Measurements from ENCODE around the gene RCCD1.

The RCCD1 gene

DNA sequence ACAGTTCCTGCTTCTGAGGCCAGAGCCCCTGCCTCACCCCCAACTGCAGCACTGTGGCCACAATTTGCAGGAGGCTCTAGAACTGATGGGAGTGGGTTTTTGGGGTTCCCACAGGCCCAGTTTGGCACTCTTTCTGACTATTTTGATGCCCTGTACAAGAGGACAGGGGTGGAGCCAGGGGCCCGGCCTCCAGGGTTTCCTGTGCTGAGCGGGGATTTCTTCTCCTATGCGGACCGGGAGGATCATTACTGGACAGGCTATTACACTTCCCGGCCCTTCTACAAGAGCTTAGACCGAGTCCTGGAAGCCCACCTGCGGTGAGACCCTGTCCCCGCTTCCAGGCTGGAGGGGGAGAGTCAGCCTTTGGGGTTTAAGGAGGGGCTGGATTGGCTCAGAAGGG is 44.7 kb upstream of the RCCD1 start:
- DNase-seq (ENCODE audit: extremely low read depth, low read depth) = no peak
- TF ChIP-seq, protein P1, sequence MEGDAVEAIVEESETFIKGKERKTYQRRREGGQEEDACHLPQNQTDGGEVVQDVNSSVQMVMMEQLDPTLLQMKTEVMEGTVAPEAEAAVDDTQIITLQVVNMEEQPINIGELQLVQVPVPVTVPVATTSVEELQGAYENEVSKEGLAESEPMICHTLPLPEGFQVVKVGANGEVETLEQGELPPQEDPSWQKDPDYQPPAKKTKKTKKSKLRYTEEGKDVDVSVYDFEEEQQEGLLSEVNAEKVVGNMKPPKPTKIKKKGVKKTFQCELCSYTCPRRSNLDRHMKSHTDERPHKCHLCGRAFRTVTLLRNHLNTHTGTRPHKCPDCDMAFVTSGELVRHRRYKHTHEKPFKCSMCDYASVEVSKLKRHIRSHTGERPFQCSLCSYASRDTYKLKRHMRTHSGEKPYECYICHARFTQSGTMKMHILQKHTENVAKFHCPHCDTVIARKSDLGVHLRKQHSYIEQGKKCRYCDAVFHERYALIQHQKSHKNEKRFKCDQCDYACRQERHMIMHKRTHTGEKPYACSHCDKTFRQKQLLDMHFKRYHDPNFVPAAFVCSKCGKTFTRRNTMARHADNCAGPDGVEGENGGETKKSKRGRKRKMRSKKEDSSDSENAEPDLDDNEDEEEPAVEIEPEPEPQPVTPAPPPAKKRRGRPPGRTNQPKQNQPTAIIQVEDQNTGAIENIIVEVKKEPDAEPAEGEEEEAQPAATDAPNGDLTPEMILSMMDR (IDR thresholded peaks at IDR 0.05; ENCODE audit: low read depth, low read length) = no peak

DNA sequence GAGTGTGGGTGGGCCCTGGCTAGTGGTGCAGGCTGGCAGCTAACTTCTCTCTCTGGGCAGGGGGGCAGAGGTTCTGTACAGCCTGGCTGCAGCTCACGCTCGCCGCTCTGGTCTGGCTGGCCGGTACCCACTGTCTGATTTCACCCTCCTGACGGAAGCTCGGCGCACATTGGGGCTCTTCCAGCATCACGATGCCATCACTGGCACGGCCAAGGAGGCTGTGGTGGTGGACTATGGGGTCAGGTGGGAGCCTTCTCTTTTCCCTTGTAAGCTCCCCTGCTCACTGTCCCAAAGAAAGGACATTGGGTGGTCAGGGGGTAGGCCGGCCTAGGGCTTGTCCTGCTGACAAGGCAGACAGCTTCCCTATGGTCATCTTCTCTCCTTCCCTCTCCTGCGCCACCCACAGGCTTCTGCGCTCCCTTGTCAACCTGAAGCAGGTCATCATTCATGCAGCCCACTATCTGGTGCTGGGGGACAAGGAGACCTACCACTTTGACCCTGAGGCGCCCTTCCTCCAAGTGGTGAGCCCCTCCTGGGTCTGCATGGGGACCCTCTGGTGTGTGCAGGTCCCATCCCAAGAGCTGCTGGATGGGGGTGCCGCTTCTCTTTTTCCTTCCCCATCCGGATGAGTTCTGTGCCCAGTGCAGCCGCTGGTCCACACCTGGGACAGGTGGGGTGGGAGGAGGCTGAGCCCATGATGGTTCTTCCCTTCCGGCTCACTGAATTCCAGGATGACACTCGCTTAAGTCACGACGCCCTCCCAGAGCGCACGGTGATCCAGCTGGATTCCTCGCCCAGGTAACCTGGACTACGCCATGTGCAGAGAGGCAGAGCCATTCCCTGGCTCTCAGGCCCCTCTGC is 44.0 kb upstream of the RCCD1 start:
- no peak for DNase-seq (ENCODE audit: extremely low read depth, low read depth)
- TF ChIP-seq, protein P1 (IDR thresholded peaks at IDR 0.05; ENCODE audit: low read depth, low read length) = no peak

DNA sequence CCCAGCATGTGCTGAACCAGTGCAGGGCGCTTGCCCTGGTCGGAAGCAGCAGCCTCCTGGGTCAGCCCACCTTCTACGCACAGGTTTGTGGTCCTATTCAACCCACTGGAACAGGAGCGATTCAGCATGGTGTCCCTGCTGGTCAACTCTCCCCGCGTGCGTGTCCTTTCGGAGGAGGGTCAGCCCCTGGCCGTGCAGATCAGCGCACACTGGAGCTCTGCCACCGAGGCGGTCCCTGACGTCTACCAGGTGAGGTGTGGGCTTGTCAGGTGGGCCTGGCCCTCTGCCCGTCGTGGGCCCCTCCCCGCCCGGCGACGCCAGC is 43.4 kb upstream of the RCCD1 start:
- TF ChIP-seq, protein P1 (IDR thresholded peaks at IDR 0.05; ENCODE audit: low read depth, low read length) = no peak
- DNase-seq (ENCODE audit: extremely low read depth, low read depth) = no peak

DNA sequence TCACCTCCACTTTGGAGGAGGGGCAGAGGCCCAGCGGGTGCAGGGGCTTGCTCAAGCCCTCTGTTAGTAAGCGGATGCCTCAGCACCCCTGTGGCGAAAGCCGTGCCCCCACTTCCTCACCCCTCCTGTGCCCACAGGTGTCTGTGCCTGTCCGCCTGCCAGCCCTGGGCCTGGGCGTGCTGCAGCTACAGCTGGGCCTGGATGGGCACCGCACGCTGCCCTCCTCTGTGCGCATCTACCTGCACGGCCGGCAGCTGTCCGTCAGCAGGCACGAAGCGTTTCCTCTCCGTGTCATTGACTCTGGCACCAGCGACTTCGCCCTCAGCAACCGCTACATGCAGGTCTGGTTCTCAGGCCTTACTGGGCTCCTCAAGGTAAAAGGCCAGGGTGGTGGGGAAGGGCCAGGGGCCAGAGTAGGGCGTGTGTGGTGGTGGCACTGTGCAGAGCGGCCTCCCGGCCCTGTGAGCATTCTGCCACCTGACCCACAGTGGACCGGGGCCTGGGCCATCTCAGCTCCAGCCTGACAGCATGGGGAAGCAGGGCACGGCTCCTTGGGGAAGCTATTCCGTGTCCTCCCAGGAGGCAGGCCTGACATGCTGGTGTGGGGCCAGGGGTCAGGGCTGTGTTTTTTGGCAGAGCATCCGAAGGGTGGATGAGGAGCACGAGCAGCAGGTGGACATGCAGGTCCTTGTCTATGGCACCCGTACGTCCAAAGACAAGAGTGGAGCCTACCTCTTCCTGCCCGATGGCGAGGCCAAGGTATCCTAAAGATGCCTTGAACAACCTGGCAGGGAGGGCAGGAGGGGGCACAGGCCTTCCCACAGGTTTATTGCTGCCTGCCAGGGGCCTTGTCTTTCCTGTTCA is 42.5 kb upstream of the RCCD1 start:
- TF ChIP-seq, protein P1 (IDR thresholded peaks at IDR 0.05; ENCODE audit: low read depth, low read length) = no peak
- DNase-seq (ENCODE audit: extremely low read depth, low read depth) = no peak

DNA sequence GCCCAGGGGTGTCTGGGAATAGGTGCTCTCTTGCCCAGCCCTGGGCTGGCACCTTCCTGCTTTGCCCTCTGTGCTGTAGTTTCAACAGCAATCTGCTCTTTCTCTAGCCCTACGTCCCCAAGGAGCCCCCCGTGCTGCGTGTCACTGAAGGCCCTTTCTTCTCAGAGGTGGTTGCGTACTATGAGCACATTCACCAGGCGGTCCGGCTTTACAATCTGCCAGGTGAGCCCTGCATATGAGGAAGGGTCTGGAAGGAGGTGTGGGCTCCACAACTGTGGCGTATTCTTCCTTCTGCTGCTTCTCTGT is 42.0 kb upstream of the RCCD1 start:
- TF ChIP-seq, protein P1 (IDR thresholded peaks at IDR 0.05; ENCODE audit: low read depth, low read length) = no peak
- no peak for DNase-seq (ENCODE audit: extremely low read depth, low read depth)

DNA sequence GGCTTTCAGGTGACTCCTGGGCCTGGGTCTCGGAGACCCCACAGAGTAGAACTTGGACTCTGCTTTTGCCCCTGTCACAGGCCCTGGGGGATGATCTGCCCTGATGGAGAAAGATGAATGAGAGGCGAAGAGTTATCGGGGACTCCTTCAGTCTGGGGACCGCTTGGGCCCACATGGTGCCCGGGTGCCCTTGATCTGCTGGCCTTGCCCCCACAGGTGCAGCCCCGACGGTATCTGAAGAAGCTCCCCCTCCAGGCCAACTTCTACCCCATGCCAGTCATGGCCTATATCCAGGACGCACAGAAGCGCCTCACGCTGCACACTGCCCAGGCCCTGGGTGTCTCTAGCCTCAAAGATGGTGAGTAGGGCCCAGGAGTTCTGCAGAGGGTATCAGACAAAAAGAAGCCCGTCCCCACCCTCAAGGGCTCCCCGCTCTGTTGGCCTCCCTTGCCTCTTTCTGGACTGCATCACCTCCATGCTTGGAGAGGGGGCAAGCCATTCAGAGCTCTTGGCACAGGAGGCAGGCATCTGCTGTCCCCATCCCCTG is 41.2 kb upstream of the RCCD1 start:
- TF ChIP-seq, protein P1 (IDR thresholded peaks at IDR 0.05; ENCODE audit: low read depth, low read length) = no peak
- DNase-seq (ENCODE audit: extremely low read depth, low read depth) = no peak

Measured in AG09319 (cell line).